ENCODE data around the gene PDE3A. TPM values are rescaled to one million over a fixed set of nuclear protein-coding genes. Genes with fewer than 3 reads are reported as not detected.

Gene PDE3A
- total RNA-seq, 1 donor from 2014 or later: 161 TPM

GRCh38 chr12:20448781-20449180 is 80.4 kb downstream of the PDE3A start:
- DNase-seq: no peak
- Histone ChIP-seq H3K36me3 (no peaks in the 10 kb centered on the region), H3K4me3 (no peak overlapping the region), H3K9me3 (replicated peaks) (no peaks in the 10 kb centered on the region), H3K4me1 (peaks cover 97% of the 10 kb centered on the region), H3K27me3 (ENCODE audit: low read depth) (no peaks in the 10 kb centered on the region), H3K27ac (replicated peaks) (peak overlapping the region; percentile 87)
- TF ChIP-seq, protein P1, sequence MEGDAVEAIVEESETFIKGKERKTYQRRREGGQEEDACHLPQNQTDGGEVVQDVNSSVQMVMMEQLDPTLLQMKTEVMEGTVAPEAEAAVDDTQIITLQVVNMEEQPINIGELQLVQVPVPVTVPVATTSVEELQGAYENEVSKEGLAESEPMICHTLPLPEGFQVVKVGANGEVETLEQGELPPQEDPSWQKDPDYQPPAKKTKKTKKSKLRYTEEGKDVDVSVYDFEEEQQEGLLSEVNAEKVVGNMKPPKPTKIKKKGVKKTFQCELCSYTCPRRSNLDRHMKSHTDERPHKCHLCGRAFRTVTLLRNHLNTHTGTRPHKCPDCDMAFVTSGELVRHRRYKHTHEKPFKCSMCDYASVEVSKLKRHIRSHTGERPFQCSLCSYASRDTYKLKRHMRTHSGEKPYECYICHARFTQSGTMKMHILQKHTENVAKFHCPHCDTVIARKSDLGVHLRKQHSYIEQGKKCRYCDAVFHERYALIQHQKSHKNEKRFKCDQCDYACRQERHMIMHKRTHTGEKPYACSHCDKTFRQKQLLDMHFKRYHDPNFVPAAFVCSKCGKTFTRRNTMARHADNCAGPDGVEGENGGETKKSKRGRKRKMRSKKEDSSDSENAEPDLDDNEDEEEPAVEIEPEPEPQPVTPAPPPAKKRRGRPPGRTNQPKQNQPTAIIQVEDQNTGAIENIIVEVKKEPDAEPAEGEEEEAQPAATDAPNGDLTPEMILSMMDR (IDR thresholded peaks at IDR 0.05; ENCODE audit: borderline replicate concordance): no peak
- intact Hi-C loops (cut with micrococcal nuclease): no loop called here

DNA sequence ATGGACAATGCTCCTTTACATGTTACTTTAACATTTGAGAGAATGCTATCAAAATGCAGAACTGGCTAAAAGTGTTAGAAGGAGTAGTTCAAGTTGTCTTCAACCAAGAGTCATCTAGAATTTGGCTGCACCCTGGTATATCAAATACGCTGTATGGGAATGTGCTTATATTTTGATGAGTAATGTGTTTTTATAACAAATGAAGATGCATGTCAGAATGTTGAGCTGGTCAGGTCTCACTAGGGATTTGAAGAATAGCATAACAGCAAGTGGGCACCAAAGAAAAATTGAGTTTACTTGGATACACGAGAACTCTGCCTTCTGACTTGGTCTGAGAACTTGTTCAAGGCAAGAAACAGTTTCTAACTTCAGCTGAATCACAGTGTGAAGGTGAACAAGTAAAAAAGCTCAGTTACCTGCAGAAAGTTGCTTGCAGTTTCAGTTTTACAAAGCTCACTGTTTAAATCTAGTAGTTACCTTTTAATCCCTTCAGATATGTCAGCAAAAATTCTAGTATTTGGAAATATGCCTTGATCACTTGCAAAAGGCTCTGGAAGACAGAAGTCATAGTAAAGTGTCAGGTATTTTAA is 82.3 kb downstream of the PDE3A start:
- Histone ChIP-seq H3K4me1 (peaks cover 98% of the 10 kb centered on the region), H3K27ac (replicated peaks) (peak overlapping the region; percentile 87)

GRCh38 chr12:20451761-20452160 is 83.4 kb downstream of the PDE3A start:
- peaks cover 98% of the 10 kb centered on the region for H3K4me1 ChIP-seq
- TF ChIP-seq, protein P1 (IDR thresholded peaks at IDR 0.05; ENCODE audit: borderline replicate concordance): no peak
- no peaks in the 10 kb centered on the region for H3K9me3 ChIP-seq (replicated peaks)
- DNase-seq: no peak
- no peaks in the 10 kb centered on the region for H3K27me3 ChIP-seq (ENCODE audit: low read depth)
- H3K27ac ChIP-seq (replicated peaks): no peak overlapping the region
- no peaks in the 10 kb centered on the region for H3K36me3 ChIP-seq
- H3K4me3 ChIP-seq: no peak overlapping the region
- intact Hi-C loops (cut with micrococcal nuclease): no loop called here

More for the DNA sequence above, 82.3 kb downstream of the PDE3A start:
- TF ChIP-seq, protein P1 (IDR thresholded peaks at IDR 0.05; ENCODE audit: borderline replicate concordance): no peak
- Histone ChIP-seq H3K4me3 (no peak overlapping the region), H3K9me3 (replicated peaks) (no peaks in the 10 kb centered on the region), H3K36me3 (no peaks in the 10 kb centered on the region), H3K27me3 (ENCODE audit: low read depth) (no peaks in the 10 kb centered on the region)
- no peak for DNase-seq
- intact Hi-C loops (cut with micrococcal nuclease): no loop called here

DNA sequence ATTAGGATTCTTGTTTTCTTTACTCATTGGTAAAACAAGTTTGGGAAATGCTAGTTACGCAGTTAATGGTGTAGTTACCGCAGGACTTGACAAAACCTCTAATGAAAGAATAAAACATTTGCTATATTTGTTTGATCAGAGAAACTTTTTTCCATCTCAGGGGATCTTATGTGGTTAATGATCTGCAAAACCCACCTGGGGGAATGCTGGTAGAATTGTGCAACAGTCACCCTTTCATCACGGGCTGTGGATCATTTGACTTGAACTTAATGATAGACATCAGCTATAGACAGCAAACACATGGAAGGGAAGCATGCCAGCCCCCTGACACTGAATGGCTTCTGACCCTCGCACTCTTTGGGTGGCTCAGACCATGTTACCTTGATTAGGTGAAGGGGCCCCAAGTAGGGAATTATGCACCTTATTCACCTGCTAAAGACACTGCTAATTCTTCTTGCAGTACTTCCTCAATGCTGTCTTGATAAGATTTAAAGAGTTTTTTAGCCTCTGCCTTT is 84.2 kb downstream of the PDE3A start:
- peak overlapping the region; percentile 53 for H3K27ac ChIP-seq (replicated peaks)
- H3K9me3 ChIP-seq (replicated peaks): no peaks in the 10 kb centered on the region
- intact Hi-C loops (cut with micrococcal nuclease): no loop called here
- H3K36me3 ChIP-seq: no peaks in the 10 kb centered on the region
- no peaks in the 10 kb centered on the region for H3K27me3 ChIP-seq (ENCODE audit: low read depth)
- TF ChIP-seq, protein P1 (IDR thresholded peaks at IDR 0.05; ENCODE audit: borderline replicate concordance): no peak
- H3K4me1 ChIP-seq: peaks cover 98% of the 10 kb centered on the region
- DNase-seq: no peak
- H3K4me3 ChIP-seq: no peak overlapping the region

GRCh38 chr12:20453756-20454310 is 85.5 kb downstream of the PDE3A start:
- Histone ChIP-seq H3K27me3 (ENCODE audit: low read depth) (no peaks in the 10 kb centered on the region), H3K36me3 (no peaks in the 10 kb centered on the region), H3K27ac (replicated peaks) (peak overlapping the region; percentile 53), H3K4me1 (peaks cover 96% of the 10 kb centered on the region), H3K9me3 (replicated peaks) (no peaks in the 10 kb centered on the region), H3K4me3 (no peak overlapping the region)
- intact Hi-C loops (cut with micrococcal nuclease): no loop called here
- TF ChIP-seq, protein P1 (IDR thresholded peaks at IDR 0.05; ENCODE audit: borderline replicate concordance): no peak
- no peak for DNase-seq
